ENCODE data around the gene ZNHIT2. TPM values are rescaled to one million over a fixed set of nuclear protein-coding genes. Genes with fewer than 3 reads are reported as not detected.
"Not testable (repeated sequence)": the region's sequence is repeated elsewhere in the genome, so short reads cannot be mapped to it uniquely, and the experiment has no call there.

The ZNHIT2 gene
- total RNA-seq, 1 donor = 11.2 TPM

DNA sequence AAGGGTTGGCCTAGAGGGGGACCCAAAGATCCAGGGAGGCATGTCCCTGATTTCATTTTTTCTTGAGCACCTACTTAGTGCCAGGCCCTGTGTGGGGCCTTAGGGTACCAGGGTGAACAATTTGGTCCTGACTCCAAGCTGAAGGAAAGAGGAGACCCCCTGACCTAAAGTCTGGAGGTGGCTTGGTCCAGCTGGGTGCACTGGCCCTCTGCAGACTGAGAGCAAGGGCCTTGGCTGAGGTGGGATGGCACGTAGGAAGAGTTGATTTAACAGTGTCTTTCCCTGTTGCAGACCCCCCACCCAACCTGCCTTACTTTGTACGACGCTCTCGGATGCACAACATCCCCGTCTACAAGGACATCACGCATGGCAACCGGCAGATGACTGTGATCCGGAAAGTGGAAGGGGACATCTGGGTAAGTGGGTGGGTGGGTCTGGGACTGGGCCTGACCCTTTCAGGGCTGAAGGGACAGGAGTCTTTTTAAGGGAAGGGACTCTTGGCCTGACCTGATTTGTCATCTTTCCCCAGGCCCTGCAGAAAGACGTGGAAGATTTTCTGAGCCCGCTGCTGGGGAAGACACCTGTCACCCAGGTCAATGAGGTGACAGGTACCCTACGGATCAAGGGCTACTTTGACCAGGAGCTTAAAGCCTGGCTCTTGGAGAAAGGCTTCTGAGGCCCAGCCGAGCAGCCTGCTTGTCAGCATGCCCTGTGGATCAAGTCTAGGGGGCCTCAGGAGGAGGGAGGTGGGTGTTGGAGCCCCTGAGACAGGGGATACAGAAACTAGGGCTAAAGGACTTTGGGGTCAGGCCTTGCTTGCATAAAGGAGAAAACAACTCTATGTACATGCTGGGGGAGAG, 7.9 kb upstream of the ZNHIT2 start:
- H3K4me3 ChIP-seq (ENCODE audit: low read depth, low read length) = no peak overlapping the region
- TF ChIP-seq, protein P1, sequence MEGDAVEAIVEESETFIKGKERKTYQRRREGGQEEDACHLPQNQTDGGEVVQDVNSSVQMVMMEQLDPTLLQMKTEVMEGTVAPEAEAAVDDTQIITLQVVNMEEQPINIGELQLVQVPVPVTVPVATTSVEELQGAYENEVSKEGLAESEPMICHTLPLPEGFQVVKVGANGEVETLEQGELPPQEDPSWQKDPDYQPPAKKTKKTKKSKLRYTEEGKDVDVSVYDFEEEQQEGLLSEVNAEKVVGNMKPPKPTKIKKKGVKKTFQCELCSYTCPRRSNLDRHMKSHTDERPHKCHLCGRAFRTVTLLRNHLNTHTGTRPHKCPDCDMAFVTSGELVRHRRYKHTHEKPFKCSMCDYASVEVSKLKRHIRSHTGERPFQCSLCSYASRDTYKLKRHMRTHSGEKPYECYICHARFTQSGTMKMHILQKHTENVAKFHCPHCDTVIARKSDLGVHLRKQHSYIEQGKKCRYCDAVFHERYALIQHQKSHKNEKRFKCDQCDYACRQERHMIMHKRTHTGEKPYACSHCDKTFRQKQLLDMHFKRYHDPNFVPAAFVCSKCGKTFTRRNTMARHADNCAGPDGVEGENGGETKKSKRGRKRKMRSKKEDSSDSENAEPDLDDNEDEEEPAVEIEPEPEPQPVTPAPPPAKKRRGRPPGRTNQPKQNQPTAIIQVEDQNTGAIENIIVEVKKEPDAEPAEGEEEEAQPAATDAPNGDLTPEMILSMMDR (IDR thresholded peaks at IDR 0.05; ENCODE audit: insufficient read depth, low read depth, low read length) = no peak
- no peak for DNase-seq (ENCODE audit: low read depth)

DNA sequence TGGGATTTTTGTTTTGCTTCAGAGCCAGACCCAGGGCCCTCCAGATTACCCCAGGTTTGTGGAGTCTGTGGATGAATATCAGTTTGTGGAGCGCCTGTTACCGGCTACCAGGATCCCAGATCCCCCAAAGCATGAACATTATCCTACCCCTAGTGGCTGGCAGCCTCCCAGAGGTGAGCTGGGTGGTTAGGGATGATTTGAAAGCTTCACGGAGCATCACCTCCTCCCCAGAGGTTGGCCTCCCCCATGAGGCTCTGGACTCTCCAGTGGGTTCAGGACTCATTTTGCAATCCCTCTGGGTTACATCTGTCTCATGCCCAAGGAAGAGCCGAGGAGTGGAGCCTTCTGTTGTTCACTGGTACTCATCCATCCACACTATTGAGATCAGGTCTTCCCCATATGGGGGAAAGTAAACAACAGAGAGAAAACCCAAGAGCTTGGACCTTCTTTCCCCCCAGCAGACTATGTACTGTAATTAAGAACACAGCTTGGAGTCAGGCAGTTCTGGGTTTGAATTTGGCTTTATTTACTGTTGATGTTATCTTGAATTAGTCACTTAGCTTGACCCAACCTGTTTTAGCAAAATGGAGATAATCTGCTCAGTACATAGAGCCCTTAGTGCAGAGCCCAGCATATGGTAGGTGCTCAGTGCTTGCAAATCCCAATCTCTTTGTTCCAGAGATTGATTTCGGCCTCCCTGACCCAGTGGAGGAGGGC, 7.1 kb upstream of the ZNHIT2 start:
- DNase-seq (ENCODE audit: low read depth) = no peak
- H3K4me3 ChIP-seq (ENCODE audit: low read depth, low read length) = no peak overlapping the region
- TF ChIP-seq, protein P1 (IDR thresholded peaks at IDR 0.05; ENCODE audit: insufficient read depth, low read depth, low read length) = no peak

DNA sequence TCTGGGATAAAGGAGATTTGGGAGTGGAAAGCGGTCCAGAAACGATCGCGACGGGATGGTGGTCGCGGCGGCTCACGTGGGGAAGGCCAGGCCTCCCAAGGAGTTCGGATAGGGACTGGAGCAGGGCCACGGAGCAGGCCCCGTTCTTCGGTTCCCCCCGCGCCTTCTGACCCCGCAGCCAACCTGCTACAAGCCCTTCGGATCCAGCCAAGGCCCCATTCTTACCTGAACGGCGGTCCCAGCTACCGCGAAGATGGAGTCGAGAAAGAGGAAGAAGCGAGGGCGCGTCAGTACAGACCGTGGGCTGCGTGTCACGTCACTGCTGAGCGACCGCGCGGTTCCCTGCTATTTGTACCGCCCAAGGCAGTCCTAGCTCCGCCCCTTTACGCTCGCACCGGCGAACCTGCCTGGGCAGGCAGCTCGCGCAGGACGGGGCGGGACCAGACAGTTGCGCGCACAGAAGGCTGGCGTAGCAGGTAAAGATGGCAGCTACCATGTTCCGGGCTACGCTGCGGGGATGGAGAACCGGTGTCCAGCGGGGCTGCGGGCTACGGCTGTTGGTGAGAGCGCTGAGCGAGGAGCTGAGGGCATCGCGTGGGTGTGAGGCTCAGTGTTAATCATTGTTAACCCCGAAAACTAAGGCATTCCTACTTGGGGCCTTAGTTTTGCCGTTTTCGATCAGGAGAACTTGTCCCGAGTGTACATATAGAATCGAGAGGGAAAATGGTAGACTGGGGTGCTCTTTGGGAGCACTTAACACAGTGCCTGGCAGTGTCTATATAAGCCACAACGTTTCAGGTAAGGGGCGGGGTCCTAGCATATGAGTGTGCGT, 4.6 kb upstream of the ZNHIT2 start, which contains the start of the genes FAU and MRPL49:
Gene FAU (minus strand): TSS at position 270 of the 832 bp plus-strand sequence. CDS start 321 bp downstream, outside the sequence.
Gene MRPL49 (plus strand): TSS at position 457 of the 832 bp plus-strand sequence. CDS start 26 bp downstream, at position 483.
- peak; percentile 97 for DNase-seq (ENCODE audit: low read depth)
- peak within 1 kb of the TSS; percentile 99 for H3K4me3 ChIP-seq (ENCODE audit: low read depth, low read length)
- TF ChIP-seq, protein P1 (IDR thresholded peaks at IDR 0.05; ENCODE audit: insufficient read depth, low read depth, low read length) = no peak

DNA sequence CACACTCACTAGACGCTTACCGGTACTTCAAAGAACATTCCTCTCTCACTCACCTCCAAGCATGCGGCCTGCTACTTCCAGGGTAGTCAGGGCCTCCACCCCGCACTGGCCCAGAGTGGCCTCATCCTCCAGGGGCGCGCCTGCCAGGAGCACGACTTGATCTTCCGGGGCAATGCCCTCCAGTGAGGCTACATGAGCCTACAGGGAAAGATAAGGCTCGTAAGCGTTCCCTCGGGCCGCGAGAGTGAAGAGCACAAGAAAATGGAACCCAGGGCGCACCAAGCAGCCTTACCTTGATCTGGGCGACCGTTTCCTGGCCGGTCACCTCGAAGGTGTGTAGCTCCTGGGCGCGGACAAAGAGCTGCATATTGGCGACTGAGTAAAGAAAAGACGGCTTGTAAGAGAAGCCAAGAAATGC, 4.0 kb upstream of the ZNHIT2 start:
- DNase-seq (ENCODE audit: low read depth) = no peak
- TF ChIP-seq, protein P1 (IDR thresholded peaks at IDR 0.05; ENCODE audit: insufficient read depth, low read depth, low read length) = no peak
- peak overlapping the region; percentile 99 for H3K4me3 ChIP-seq (ENCODE audit: low read depth, low read length)

DNA sequence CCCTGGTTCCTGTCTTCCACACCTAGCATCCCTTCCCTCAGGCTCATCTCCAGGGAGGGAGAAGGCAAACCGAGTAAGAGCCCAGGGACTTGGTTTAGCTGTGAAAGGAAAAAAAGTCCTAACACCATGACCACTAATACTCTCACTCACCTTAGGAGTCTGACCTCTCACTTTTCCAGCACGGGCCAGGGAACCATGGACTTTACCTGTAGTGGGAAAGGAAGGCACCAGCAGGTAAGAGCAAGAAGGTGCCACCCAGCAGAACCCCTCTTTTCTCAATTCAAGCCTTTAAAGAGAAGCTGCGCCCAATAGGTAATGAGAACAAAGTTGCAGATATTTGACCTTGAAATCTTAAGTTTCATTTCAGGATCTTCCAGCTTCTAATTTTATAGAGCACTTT, 3.3 kb upstream of the ZNHIT2 start:
- no peak for DNase-seq (ENCODE audit: low read depth)
- H3K4me3 ChIP-seq (ENCODE audit: low read depth, low read length) = peak overlapping the region; percentile 99
- TF ChIP-seq, protein P1 (IDR thresholded peaks at IDR 0.05; ENCODE audit: insufficient read depth, low read depth, low read length) = no peak

DNA sequence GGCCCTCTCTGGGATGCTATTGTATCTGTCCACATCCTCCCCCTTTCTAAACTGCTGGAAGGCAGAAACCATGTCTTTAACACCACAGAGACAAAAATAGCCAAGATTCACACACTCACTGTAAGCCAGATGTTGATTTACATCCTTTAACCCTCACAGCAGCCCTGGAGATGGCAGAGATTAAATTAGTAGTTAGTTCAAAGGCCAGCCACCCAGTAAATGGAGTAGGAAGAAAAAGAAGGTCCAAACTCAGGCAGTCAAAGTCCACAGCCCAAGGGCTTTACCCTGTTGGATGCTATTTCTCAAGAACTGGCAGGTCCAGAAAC, 2.1 kb upstream of the ZNHIT2 start:
- TF ChIP-seq, protein P1 (IDR thresholded peaks at IDR 0.05; ENCODE audit: insufficient read depth, low read depth, low read length) = no peak
- H3K4me3 ChIP-seq (ENCODE audit: low read depth, low read length) = no peak overlapping the region

DNA sequence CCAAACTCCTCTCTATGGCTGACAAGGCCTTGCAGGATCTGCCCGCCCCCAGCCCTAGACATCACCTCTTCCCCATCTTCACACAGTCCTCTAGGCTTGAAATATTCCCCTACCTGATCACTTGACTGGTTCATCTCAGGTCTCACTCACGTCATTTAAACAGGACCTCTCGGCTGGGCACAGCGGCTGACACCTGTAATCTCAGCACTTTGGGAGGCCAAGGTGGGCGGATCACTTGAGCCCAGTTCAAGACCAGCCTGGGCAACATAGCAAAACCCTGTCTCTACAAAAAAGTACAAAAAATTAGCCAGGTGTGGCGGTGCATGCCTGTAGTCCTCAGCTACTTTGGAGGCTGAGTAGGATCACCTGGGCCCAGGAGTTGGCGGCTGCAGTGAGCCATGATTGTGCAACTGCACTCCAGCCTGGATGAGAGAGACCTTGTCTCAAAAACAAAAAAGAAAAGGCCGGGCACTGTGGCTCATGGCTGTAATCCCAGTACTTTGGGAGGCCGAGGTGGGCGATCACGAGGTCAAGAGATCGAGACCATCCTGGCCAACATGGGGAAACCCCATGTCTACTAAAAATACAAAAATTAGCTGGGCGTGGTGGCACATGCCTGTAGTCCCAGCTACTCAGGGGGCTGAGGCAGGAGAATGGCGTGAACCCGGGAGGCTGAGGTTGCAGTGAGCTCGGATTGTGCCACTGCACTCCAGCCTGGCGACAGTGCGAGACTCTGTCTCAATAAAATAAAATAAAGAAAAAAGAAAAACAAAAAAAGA, 1.6 kb upstream of the ZNHIT2 start:
- DNase-seq (ENCODE audit: low read depth); H3K4me3 ChIP-seq (ENCODE audit: low read depth, low read length): not testable (repeated sequence)

More for the DNA sequence above, 2.1 kb upstream of the ZNHIT2 start:
- DNase-seq (ENCODE audit: low read depth) = no peak
